GM21737 (cell line): ENCODE measurements around the gene HSD3B7.
A peak's percentile ranks its signal among the peaks of the same experiment; 100 is the strongest.
"Not testable (repeated sequence)": the region's sequence is repeated elsewhere in the genome, so short reads cannot be mapped to it uniquely, and the experiment has no call there.

Experiments
- ATAC-seq: cut with Tn5 transposase; IDR thresholded peaks from one replicate; pipeline ENCODE4 v1.9.1; 2021; ENCODE audit warnings: mild to moderate bottlenecking, moderate library complexity; ENCODE audit not compliant: unreplicated experiment

Gene HSD3B7

DNA sequence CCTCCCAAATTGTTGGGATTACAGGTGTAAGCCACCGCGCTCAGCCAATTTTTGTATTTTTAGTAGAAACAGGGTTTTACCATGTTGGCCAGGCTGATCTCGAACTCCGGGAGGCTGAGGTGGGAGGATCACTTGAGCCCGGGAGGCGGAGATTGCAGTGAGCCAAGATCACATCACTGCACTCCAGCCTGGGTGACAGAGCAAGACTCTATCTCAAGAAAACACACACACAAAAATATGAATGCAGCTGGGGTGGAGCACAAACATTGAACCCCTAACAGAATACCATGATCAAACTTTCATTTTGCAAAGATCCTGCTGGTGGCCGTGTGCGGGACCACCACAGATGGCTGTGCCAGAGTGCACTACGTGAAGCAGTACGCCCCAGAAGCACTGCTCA lies 32.7 kb downstream of the HSD3B7 start:
- not testable (repeated sequence) for ATAC-seq

DNA sequence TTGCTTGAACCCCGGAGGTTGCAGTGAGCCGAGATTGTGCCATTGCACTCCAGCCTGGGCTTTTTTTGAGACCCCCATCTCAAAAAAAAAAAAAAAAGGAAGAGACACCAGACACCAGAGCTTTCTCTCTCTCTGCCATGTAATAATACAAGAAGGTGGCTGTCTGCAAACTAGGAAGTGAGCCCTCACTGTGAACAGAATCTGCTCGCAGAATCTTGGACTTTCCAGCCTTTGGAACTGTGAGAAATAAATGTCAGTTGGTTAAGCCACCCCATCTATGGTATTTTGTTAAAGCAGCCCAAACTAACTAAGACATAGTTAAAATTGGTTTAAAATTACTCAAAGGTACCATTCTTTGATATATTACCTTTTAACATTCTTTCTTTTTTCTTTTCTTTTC lies 35.5 kb downstream of the HSD3B7 start:
- no peak for ATAC-seq

DNA sequence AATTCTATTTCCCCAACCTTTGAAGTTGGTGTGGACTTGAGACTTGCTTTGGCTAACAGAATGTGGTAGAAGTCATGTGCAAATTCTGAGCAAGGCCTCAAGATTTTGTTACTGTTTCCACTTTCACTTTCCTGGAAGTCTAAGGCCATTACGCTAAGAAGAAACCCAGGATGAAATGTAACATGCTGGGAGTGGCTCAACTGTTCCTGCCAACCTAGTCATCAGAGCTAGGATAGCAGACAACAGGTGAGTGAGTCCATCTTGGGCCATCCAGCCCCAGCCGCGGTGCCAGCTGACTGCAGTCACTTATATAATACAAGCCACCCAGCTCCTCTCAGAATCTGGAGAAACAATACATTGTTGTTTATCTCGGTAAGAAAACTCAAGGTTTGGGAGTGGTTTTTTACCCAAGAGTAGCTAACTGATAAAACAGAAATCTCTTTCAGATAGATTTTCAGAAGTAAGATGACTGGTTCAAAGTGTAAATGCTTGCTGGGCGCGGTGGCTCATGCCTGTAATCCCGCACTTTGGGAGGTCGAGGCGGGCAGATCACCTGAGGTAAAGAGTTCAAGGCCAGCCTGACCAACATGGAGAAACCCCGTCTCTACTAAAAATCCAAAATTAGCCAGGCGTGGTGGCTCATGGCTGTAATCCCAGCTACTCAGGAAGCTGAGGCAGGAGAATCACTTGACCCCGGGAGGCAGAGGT lies 37.7 kb downstream of the HSD3B7 start:
- ATAC-seq = no peak

DNA sequence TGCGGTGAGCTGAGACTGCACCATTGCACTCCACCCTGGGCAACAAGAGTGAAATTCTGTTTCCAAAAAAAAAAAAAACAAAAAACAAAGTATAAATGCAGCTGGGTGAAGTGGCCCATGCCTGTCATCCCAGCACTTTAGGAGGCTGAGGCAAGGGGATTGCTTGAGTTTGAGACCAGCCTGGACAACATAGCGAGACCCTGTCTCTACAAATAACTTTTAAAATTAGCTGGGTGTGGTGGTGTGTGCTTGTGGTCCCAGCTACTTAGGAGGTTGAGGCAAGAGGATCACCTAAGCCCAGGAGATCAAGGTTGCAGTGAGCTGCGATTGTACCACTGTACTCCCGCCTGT lies 38.2 kb downstream of the HSD3B7 start:
- no peak for ATAC-seq

DNA sequence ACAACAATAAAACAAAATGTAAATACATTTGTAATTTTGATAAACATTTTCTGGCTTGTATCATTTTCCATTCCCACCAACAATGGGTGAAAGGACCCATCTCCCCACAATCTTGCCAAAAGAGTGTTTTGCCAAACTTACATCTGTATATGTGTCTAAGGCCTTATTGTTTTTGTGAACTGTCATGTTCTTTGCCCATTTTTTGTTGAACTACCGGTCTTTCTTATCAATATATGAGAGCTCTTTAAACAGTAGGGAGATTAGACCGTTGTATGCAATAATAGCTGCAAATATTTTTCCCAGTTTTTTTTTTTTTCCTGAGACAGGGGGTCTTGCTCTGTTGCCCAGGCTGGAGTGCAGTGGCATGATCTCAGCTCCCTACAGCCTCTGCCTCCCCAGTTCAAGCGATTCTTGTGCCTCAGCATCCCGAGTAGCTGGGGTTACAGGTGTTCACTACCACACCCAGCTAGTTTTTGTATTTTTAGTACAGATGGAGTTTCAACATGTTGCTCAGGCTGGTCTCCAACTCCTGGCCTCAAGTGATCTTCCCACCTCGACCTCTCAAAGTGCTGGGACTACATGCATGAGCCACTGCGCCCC lies 38.7 kb downstream of the HSD3B7 start:
- no peak for ATAC-seq

DNA sequence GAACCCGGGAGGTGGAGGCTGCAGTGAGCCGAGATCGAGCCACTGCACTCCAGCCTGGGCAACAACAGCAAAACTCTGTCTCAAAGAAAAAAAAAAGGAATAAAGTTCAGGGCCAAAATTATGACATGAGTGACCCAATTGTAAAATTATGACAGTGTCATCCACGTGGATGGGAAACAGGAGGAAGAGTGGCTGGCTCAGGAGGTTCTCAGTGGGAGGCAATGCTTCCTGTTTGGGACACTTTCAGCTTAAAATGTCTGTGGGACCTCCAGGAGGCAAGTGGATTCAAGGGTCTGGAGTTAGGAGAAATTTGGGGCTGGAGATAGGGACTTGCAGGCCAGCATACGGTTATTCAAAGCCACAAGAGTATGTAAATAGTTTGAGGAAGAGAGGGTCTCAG lies 40.3 kb downstream of the HSD3B7 start:
- ATAC-seq = no peak

DNA sequence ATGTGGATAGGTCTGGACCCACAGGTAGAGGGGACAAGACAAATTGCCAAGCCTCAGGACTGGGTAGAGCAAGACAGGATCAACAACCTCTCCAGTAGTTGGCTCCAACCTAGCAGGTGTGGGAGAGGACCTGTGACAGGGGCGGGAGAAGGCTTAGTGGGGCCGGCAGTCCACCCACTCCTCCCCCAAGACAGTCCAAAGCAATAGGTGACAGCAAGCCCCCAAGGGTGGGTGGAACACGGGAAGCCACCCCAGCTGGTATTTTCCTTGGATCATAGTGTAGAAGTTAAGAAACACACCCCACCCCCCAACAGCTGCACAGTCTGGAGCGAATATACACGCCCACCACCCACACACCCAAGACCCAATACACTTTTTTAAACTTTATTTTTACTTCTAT lies 44.3 kb downstream of the HSD3B7 start:
- ATAC-seq = no peak

DNA sequence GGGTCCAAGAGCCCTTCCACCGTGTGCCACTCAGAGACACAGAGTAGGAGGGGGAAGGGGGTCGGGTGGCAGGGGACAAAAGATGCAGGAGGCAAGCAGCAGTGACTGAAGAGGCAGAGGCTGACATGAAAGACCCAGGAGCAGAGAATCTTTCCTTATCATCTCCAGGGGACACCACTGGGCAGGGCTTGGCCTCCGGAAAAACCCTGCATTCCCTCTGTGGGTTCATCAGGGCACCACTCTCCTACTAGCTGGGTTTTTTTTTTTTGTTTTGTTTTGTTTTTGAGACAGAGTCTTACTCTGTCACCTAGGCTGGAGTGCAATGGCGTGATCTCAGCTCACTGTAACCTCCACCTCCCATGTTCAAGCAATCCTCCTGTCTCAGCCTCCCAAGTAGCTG lies 46.3 kb downstream of the HSD3B7 start:
- no peak for ATAC-seq

DNA sequence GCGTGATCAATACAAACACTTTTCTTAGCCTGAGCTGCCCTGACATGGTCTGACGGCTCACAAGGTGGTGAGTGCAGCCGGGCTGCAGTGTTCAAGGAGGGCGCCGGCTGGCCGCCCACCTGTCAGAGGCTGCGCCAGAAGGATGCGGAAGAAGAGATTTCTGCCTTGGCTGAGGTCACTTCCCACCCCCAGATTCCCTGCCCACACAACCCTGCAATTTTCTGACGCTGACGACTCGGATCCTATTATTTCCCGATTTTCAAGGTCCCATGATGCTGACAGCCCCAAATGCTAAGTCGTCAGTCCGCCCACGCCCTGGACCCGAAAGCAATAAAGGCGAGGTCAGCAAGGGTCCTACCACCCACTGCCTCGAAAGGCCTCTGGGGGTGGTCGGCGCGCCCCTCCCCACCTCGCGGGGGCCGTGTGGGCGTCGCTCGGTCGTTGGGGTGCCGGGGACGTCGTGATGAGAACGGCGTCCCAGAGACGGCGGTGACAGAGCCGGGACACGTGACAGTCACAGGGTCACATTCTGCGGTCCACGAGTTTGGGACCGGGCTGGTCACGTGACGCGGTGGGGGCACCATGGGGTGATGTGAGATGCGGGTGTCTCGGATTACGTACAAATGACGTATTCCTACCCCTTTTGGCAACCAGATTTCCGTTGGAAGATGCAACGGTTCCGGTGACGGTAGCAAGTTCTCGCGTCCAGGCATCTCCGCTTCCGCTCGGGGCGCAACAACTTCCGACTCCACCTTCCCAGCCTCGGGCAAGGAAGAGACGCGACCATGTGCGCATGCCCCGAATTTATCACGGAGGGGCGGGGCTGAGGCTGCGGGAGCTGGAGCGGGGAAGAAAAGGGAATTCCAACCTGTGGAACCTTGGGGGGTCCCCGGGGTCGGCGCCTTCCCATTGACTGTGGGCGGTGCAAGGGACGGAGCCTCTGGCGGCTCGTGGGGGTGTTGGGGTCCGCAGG lies 48.0 kb downstream of the HSD3B7 start, which contains the start of gene STX4:
Gene STX4 (plus strand): TSS at position 823 of the 973 bp plus-strand sequence. CDS start 248 bp downstream, outside the sequence.
- peak; percentile 51 for ATAC-seq

DNA sequence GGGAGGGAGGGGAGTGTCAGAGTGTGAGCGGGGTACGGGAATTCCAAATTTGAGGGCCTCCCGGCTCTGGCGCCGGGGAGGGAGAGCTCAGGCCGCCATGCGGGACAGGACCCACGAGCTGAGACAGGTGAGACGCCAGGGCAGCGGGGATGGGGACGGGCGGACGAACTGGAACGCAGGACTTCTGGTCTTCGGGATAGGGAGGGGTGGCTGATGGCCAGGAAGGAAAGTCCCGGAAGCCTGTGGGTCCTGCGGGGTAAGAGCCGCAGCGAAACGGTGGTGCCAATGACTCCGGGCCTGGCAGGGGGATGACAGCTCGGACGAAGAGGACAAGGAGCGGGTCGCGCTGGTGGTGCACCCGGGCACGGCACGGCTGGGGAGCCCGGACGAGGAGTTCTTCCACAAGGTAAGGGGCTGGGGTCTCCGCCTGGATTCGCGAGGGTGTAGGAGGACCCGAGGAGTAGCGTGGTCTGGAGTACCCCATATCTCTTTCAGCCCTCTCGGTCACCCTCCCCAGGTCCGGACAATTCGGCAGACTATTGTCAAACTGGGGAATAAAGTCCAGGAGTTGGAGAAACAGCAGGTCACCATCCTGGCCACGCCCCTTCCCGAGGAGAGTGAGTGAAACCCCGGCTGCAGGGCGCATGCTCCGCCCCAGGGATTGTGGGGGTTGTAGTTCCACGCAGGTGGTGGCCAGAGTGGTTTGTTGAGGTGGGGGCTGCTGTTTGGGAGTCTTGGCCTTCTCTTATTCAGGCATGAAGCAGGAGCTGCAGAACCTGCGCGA lies 48.9 kb downstream of the HSD3B7 start:
- peak; percentile 43 for ATAC-seq

DNA sequence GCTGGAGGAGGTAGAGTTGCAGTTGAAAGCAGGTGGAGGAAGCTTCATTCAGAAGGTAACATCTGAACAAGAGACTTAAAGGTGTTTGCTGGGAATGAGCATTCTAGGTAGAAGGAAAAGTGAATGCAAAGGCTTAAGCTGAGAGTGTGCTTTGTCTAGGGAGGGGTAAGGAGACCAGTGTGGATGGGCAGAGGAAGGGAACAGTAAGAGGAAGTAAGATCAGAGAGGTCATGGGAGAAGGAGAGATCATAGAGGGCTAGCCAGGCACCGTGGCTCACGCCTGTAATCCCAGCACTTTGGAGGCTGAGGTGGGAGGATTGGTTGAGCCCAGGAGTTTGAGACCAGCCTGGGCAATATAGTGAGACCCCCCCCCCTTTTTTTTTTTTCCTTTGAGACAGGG lies 51.7 kb downstream of the HSD3B7 start:
- no peak for ATAC-seq
